NCI-H526 (cell line): Measurements from ENCODE around the gene DEXI.

Experiments used
- DNase-seq, 2 experiments: peaks; one replicate each; lab custom pipeline; 2025; lab: John Stamatoyannopoulos, UW

Gene DEXI

GRCh38 chr16:10892782-10893318 lies 49.4 kb downstream of the DEXI start:
- DNase-seq: peak in 1 of 2 experiments; percentile 20

DNA sequence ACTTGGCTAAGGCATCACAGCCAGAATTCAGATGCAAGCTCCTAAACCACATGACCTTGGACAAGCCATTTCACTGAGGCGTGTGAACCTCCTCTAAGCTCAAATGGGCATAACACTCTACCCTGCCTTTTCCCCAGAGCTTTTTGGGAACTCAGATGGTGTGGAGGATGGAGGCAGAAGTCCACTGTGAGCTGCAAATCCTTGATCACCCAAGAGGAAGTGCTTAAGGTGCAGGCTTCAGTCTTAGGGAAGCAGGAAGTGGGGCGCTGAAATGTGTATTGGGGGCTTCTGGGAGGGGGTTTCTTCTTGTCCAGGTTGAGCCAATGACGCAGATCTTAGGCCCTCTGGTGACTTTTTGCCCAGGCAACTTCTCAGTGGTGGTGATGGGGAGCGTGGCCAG lies 52.4 kb downstream of the DEXI start:
- no peak for DNase-seq

- no peak for DNase-seq
Measured at GRCh38 chr16:10888320-10888937, 53.8 kb downstream of the DEXI start.

- DNase-seq: no peak
Measured at GRCh38 chr16:10885246-10885645, 57.0 kb downstream of the DEXI start.

DNA sequence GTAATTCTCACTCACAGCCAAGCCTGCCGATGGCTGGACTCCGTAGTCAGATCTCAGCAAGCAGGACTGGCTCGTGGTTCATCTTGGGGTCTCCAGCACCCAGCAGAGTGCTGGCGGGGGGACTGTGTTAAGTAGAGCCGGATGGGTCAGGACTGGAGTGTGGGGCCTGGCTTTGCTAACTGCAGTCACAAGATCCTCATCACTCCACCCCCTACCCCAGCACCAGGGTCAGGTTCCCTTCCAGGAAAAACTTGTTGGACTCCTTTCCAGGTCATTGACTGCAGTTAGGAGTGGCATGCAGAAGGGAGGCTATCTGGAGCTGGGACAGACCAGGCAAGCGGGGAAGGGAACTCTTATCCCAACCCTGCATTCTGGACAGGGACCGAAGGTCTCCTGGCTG lies 59.3 kb downstream of the DEXI start:
- DNase-seq: peak in 1 of 2 experiments; percentile 44

DNA sequence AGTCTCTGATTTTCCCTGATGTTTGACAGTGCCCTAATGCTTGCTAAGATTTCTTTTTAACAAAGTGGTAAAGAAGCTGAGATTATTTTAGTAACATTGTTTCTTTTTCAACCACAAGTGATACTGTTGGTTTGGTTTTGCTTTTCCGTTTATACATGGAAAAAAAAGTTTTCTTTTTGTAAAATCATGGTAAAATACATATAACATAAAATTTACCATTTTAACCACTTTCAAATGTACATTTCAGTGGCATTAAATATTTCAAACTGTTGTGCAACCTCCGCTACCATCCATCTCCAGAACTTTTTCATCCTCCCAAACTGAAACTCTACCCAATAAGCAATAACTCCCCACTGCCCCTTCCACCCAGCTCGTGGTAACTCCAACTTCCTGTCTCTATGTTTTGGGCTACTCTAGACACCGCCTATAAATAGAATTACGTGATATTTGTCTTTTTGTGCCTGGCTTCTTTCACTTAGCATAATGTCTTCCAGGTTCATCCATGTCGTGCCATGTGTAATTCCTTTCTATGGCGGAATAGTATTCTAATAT lies 60.7 kb downstream of the DEXI start:
- DNase-seq: no peak

- no peak for DNase-seq
Measured at GRCh38 chr16:10880594-10881452, 61.4 kb downstream of the DEXI start.

- no peak for DNase-seq
Measured at GRCh38 chr16:10879681-10880589, 62.3 kb downstream of the DEXI start.
